ENCODE results near the gene C6orf120. TPM values are rescaled to one million over a fixed set of nuclear protein-coding genes. Genes with fewer than 3 reads are reported as not detected.

Gene C6orf120
- total RNA-seq = 10 to 100 TPM; 13.9 to 17.3 (median 16.6) TPM
- 31.0 TPM for total RNA-seq (2013)

- H3K9me3 ChIP-seq (ENCODE audit: control insufficient read depth, insufficient read depth, low read length) = no peaks in the 10 kb centered on the region
- H3K9me3 Mint-ChIP-seq = no peaks in the 10 kb centered on the region
- no peaks in the 10 kb centered on the region for H3K36me3 Mint-ChIP-seq
- ATAC-seq (peak; percentile 83 to 92 (median 87)), DNase-seq (peak; percentile 94 to 97)
- no peaks in the 10 kb centered on the region for H3K27me3 Mint-ChIP-seq (ENCODE audit: low read depth in 2 of 2)
- no peak for TF ChIP-seq CTCF (IDR thresholded peaks at IDR 0.05)
- peaks cover 20 to 47% of the 10 kb centered on the region in 2 donors for H3K4me1 Mint-ChIP-seq
- H3K27me3 ChIP-seq (ENCODE audit: control insufficient read depth, insufficient read depth, low read length) = no peaks in the 10 kb centered on the region
- peak within 1 kb of the TSS; percentile 91 to 94 for H3K27ac Mint-ChIP-seq
- H3K36me3 ChIP-seq (ENCODE audit: control insufficient read depth, insufficient read depth, low read length) = peaks cover 16% of the 10 kb centered on the region
- H3K4me1 ChIP-seq (ENCODE audit: control insufficient read depth, insufficient read depth, low read length) = peaks cover 11% of the 10 kb centered on the region
- WGBS (ENCODE audit: insufficient coverage) = under 1% methylated on average over 92 of the region's 92 CpGs
- intact Hi-C loops (cut with micrococcal nuclease) = loop anchor here (1.0 to 10.0 kb wide), 6 partner anchors 21 to 882 kb away; partner anchors contain the start of genes DYNLT2, ERMARD, PDCD2 and PSMB1
- H3K4me3 ChIP-seq (ENCODE audit: low read length) = peak within 1 kb of the TSS; percentile 76
- H3K27ac ChIP-seq (ENCODE audit: low read length) = peak within 1 kb of the TSS; percentile 84
- peak within 1 kb of the TSS; percentile 92 for H3K4me3 Mint-ChIP-seq
These were observed at the start of gene C6orf120, which contains the start of gene WDR27 for GRCh38 chr6:169701954-169702839. C6orf120 (plus strand) TSS chr6:169702126; CDS start chr6:169702460, 334 bp downstream. WDR27 (minus strand) TSS chr6:169702029; CDS start chr6:169689005, 13,024 bp downstream.

GRCh38 chr6:169652896-169653295 lies 49.0 kb upstream of the C6orf120 start:
- Histone ChIP-seq H3K9me3 (ENCODE audit: control insufficient read depth, insufficient read depth, low read length) (no peaks in the 10 kb centered on the region), H3K27ac (ENCODE audit: low read length) (no peak overlapping the region), H3K27me3 (ENCODE audit: control insufficient read depth, insufficient read depth, low read length) (no peaks in the 10 kb centered on the region), H3K36me3 (ENCODE audit: control insufficient read depth, insufficient read depth, low read length) (no peaks in the 10 kb centered on the region), H3K4me3 (ENCODE audit: low read length) (no peak overlapping the region), H3K4me1 (ENCODE audit: control insufficient read depth, insufficient read depth, low read length) (peaks cover 10% of the 10 kb centered on the region)
- intact Hi-C loops (cut with micrococcal nuclease) = no loop called here
- ATAC-seq (no peak), DNase-seq (no peak)
- H3K4me3 Mint-ChIP-seq = no peak overlapping the region
- H3K27ac Mint-ChIP-seq = no peak overlapping the region
- no peaks in the 10 kb centered on the region for H3K36me3 Mint-ChIP-seq
- 98% methylated on average over 11 of the region's 11 CpGs for WGBS (ENCODE audit: insufficient coverage)
- no peaks in the 10 kb centered on the region for H3K27me3 Mint-ChIP-seq (ENCODE audit: low read depth in 2 of 2)
- H3K4me1 Mint-ChIP-seq = peaks cover 11 to 16% of the 10 kb centered on the region in 2 donors
- TF ChIP-seq CTCF (IDR thresholded peaks at IDR 0.05) = no peak
- H3K9me3 Mint-ChIP-seq = no peaks in the 10 kb centered on the region

GRCh38 chr6:169653691-169654090 lies 48.2 kb upstream of the C6orf120 start:
- TF ChIP-seq CTCF (IDR thresholded peaks at IDR 0.05) = no peak
- intact Hi-C loops (cut with micrococcal nuclease) = no loop called here
- DNase-seq (no peak), ATAC-seq (no peak)
- Histone ChIP-seq H3K27me3 (ENCODE audit: control insufficient read depth, insufficient read depth, low read length) (no peaks in the 10 kb centered on the region), H3K9me3 (ENCODE audit: control insufficient read depth, insufficient read depth, low read length) (no peaks in the 10 kb centered on the region), H3K36me3 (ENCODE audit: control insufficient read depth, insufficient read depth, low read length) (no peaks in the 10 kb centered on the region), H3K27ac (ENCODE audit: low read length) (peak overlapping the region; percentile 44), H3K4me1 (ENCODE audit: control insufficient read depth, insufficient read depth, low read length) (peaks cover 10% of the 10 kb centered on the region), H3K4me3 (ENCODE audit: low read length) (no peak overlapping the region)
- Mint-ChIP-seq H3K36me3 (no peaks in the 10 kb centered on the region), H3K4me3 (peak overlapping the region; percentile 89), H3K27me3 (ENCODE audit: low read depth in 2 of 2) (no peaks in the 10 kb centered on the region), H3K27ac (peak overlapping the region; percentile 90 to 95), H3K4me1 (peaks cover 11 to 16% of the 10 kb centered on the region in 2 donors), H3K9me3 (no peaks in the 10 kb centered on the region)
- WGBS (ENCODE audit: insufficient coverage) = 89% methylated on average over 6 of the region's 6 CpGs

Data from natural killer cell (primary cell).